Panc1 (cell line): ENCODE measurements around the gene ADAMTSL3. TPM values are rescaled to one million over a fixed set of nuclear protein-coding genes. Genes with fewer than 3 reads are reported as not detected.

Experiments used
- ATAC-seq: fragments of 200-7000 bp; cut with Tn5 transposase; 2 replicates; pipeline ENCODE4 v1.9.1; 2020; ENCODE audit warnings: mild to moderate bottlenecking, moderate library complexity
- BruUV-seq: library from RNA; stranded (reverse); fragments of 400-500 nt; replicated peaks from 2 replicates; lab custom pipeline; 2021; lab: Mats Ljungman, UMichigan
- CTCF ChIA-PET: fragments of 300-600 bp; sonication (Branson Sonifier 250); formaldehyde crosslinking; loops from one replicate; lab custom pipeline; 2022; ENCODE audit warnings: antibody characterized with exemption; lab: Charles Lee
- POLR2A ChIA-PET: fragments of 300-600 bp; sonication (Branson Sonifier 250); formaldehyde crosslinking; loops from one replicate; lab custom pipeline; 2022; ENCODE audit warnings: antibody characterized with exemption; lab: Charles Lee
- DNase-seq: peaks from one replicate; pipeline ENCODE4 v3.0.0-alpha.2; 2010; ENCODE audit warnings: low read depth, low spot score
- H3K27ac ChIP-seq: 2 replicates; pipeline ENCODE4 v1.5.1; 2011; ENCODE audit warnings: mild to moderate bottlenecking, low read length, inconsistent platforms
- H3K27me3 ChIP-seq: fragments of 200-500 bp; sonication (Bioruptor generic); 2 replicates; pipeline ENCODE4 v1.6.0; 2014; ENCODE audit warnings: low read length, inconsistent platforms; ENCODE audit not compliant: control insufficient read depth, insufficient read depth
- H3K36me3 ChIP-seq: fragments of 200-500 bp; sonication (Bioruptor generic); 2 replicates; pipeline ENCODE4 v1.5.1; 2014; ENCODE audit warnings: inconsistent platforms, mild to moderate bottlenecking, low read length, moderate library complexity; ENCODE audit not compliant: control insufficient read depth, insufficient read depth
- H3K4me1 ChIP-seq: 2 replicates; pipeline ENCODE4 v1.5.1; 2011; ENCODE audit warnings: inconsistent platforms, mild to moderate bottlenecking, low read length, moderate library complexity; ENCODE audit not compliant: control insufficient read depth, insufficient read depth
- H3K4me3 ChIP-seq, 2 experiments: 2 replicates each; pipeline ENCODE4 v1.5.1; 2011 to 2012; ENCODE audit warnings: low read depth in 2 of 2, low read length in 2 of 2, mild to moderate bottlenecking in 2 of 2, inconsistent platforms in 1 of 2, moderate library complexity in 1 of 2
- H3K9me3 ChIP-seq: fragments of 200-500 bp; sonication (Bioruptor generic); 2 replicates; pipeline ENCODE4 v1.5.1; 2014; ENCODE audit warnings: low read depth, mild to moderate bottlenecking, inconsistent platforms, low read length, moderate library complexity; ENCODE audit not compliant: control insufficient read depth, insufficient read depth
- POLR2AphosphoS5 ChIP-seq: IDR thresholded peaks from 2 replicates; pipeline ENCODE4 v1.6.1; 2012; ENCODE audit warnings: mild to moderate bottlenecking, low read depth, low read length, moderate library complexity
- SIN3A ChIP-seq: IDR thresholded peaks from 2 replicates; pipeline ENCODE4 v1.6.1; 2012; ENCODE audit warnings: low read depth, mild to moderate bottlenecking, low read length, moderate library complexity, borderline replicate concordance; ENCODE audit not compliant: insufficient read depth
- TCF7L2 ChIP-seq: IDR thresholded peaks from 2 replicates; pipeline ENCODE4 v1.6.1; 2011; ENCODE audit warnings: mild to moderate bottlenecking, low read depth, low read length, inconsistent platforms
- in situ Hi-C: cut with HindIII; loops from 2 replicates; pipeline ENCODE4 v1.10.0; 2016; ENCODE audit warnings: low sequenced_read_pairs, low pct_unique_long_range_greater_than_20kb
- intact Hi-C: fragments of 100-400 bp; cut with micrococcal nuclease; formaldehyde crosslinking; loops from one replicate; pipeline ENCODE4 v1.10.0; 2022; ENCODE audit not compliant: unreplicated experiment
- total RNA-seq: library from RNA; stranded (reverse); gene quantifications from one replicate; pipeline ENCODE4 v1.2.1, GENCODE V29; 2021; ENCODE audit not compliant: unreplicated experiment
- TF ChIP-seq, protein P1 (sequence below), 2 experiments: IDR thresholded peaks; 2 replicates each; pipeline ENCODE4 v1.6.1; 2011 to 2012; ENCODE audit warnings: low read depth in 2 of 2, control low read depth in 1 of 2, low read length in 1 of 2, mild to moderate bottlenecking in 1 of 2, moderate library complexity in 1 of 2; ENCODE audit not compliant: insufficient read depth in 1 of 2
- TF ChIP-seq, protein P2 (sequence below): fragments of 450-650 bp; IDR thresholded peaks from 2 replicates; pipeline ENCODE4 v1.5.1; 2017; ENCODE audit warnings: mild to moderate bottlenecking

ADAMTSL3 gene
- total RNA-seq, 1 experiment from 2014 or later, result not detected

GRCh38 chr15:83610901-83611685 is 42.8 kb upstream of the ADAMTSL3 start:
- ChIA-PET CTCF (no interaction called here), POLR2A (no interaction called here)
- Histone ChIP-seq H3K4me1 (no peaks in the 10 kb centered on the region), H3K27ac (no peak overlapping the region), H3K4me3 (no peak overlapping the region), H3K9me3 (no peaks in the 10 kb centered on the region), H3K36me3 (no peaks in the 10 kb centered on the region), H3K27me3 (no peaks in the 10 kb centered on the region)
- no peak for ATAC-seq
- no peak for TF ChIP-seq TCF7L2
- TF ChIP-seq POLR2AphosphoS5, result no peak
- TF ChIP-seq, protein P1, sequence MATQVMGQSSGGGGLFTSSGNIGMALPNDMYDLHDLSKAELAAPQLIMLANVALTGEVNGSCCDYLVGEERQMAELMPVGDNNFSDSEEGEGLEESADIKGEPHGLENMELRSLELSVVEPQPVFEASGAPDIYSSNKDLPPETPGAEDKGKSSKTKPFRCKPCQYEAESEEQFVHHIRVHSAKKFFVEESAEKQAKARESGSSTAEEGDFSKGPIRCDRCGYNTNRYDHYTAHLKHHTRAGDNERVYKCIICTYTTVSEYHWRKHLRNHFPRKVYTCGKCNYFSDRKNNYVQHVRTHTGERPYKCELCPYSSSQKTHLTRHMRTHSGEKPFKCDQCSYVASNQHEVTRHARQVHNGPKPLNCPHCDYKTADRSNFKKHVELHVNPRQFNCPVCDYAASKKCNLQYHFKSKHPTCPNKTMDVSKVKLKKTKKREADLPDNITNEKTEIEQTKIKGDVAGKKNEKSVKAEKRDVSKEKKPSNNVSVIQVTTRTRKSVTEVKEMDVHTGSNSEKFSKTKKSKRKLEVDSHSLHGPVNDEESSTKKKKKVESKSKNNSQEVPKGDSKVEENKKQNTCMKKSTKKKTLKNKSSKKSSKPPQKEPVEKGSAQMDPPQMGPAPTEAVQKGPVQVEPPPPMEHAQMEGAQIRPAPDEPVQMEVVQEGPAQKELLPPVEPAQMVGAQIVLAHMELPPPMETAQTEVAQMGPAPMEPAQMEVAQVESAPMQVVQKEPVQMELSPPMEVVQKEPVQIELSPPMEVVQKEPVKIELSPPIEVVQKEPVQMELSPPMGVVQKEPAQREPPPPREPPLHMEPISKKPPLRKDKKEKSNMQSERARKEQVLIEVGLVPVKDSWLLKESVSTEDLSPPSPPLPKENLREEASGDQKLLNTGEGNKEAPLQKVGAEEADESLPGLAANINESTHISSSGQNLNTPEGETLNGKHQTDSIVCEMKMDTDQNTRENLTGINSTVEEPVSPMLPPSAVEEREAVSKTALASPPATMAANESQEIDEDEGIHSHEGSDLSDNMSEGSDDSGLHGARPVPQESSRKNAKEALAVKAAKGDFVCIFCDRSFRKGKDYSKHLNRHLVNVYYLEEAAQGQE (IDR thresholded peaks at IDR 0.05; ENCODE audit: insufficient read depth in 1 of 2, low read depth in 2 of 2, low read length in 1 of 2), result no peak
- no peak for TF ChIP-seq SIN3A
- TF ChIP-seq, protein P2, sequence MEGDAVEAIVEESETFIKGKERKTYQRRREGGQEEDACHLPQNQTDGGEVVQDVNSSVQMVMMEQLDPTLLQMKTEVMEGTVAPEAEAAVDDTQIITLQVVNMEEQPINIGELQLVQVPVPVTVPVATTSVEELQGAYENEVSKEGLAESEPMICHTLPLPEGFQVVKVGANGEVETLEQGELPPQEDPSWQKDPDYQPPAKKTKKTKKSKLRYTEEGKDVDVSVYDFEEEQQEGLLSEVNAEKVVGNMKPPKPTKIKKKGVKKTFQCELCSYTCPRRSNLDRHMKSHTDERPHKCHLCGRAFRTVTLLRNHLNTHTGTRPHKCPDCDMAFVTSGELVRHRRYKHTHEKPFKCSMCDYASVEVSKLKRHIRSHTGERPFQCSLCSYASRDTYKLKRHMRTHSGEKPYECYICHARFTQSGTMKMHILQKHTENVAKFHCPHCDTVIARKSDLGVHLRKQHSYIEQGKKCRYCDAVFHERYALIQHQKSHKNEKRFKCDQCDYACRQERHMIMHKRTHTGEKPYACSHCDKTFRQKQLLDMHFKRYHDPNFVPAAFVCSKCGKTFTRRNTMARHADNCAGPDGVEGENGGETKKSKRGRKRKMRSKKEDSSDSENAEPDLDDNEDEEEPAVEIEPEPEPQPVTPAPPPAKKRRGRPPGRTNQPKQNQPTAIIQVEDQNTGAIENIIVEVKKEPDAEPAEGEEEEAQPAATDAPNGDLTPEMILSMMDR, result no peak
- no peak for DNase-seq
- in situ Hi-C loops (no loop called here), intact Hi-C loops (no loop called here)
- no TSS peak for BruUV-seq

GRCh38 chr15:83612226-83612625 is 41.7 kb upstream of the ADAMTSL3 start:
- in situ Hi-C loops (no loop called here), intact Hi-C loops (no loop called here)
- no peak overlapping the region for H3K27ac ChIP-seq
- no peaks in the 10 kb centered on the region for H3K9me3 ChIP-seq
- TF ChIP-seq POLR2AphosphoS5 (no peak), TCF7L2 (no peak), SIN3A (no peak)
- TF ChIP-seq, protein P1 (IDR thresholded peaks at IDR 0.05; ENCODE audit: insufficient read depth in 1 of 2, low read depth in 2 of 2, low read length in 1 of 2), result no peak
- TF ChIP-seq, protein P2, result no peak
- BruUV-seq, result no TSS peak
- ATAC-seq (no peak), DNase-seq (no peak)
- ChIA-PET POLR2A (no interaction called here), CTCF (interaction anchor here (0.6 kb wide), 1 partner anchor 959 kb away, joined by 3 read pairs; no protein-coding TSS in a partner anchor)
- no peaks in the 10 kb centered on the region for H3K36me3 ChIP-seq
- H3K4me3 ChIP-seq, result no peak overlapping the region
- no peaks in the 10 kb centered on the region for H3K4me1 ChIP-seq
- no peaks in the 10 kb centered on the region for H3K27me3 ChIP-seq
